ENCODE data around the gene NRXN3.

- TF ChIP-seq, protein P1, sequence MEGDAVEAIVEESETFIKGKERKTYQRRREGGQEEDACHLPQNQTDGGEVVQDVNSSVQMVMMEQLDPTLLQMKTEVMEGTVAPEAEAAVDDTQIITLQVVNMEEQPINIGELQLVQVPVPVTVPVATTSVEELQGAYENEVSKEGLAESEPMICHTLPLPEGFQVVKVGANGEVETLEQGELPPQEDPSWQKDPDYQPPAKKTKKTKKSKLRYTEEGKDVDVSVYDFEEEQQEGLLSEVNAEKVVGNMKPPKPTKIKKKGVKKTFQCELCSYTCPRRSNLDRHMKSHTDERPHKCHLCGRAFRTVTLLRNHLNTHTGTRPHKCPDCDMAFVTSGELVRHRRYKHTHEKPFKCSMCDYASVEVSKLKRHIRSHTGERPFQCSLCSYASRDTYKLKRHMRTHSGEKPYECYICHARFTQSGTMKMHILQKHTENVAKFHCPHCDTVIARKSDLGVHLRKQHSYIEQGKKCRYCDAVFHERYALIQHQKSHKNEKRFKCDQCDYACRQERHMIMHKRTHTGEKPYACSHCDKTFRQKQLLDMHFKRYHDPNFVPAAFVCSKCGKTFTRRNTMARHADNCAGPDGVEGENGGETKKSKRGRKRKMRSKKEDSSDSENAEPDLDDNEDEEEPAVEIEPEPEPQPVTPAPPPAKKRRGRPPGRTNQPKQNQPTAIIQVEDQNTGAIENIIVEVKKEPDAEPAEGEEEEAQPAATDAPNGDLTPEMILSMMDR (conservative IDR thresholded peaks at IDR 0.05; ENCODE audit: low read depth, low read length), result no peak
- TF ChIP-seq EZH2phosphoT487 (IDR thresholded peaks at IDR 0.05; ENCODE audit: borderline replicate concordance, low read length), result no peak
Observed at GRCh38 chr14:78617735-78618134, 447.6 kb downstream of the NRXN3 start.
